Nephron (organoid): ENCODE data around the gene GALNT14.

Experiments used
- H3K27ac Mint-ChIP-seq, 3 experiments: 2 replicates each; pipeline ENCODE4 v1.8.0; 2020; ENCODE audit warnings: mixed read lengths in 3 of 3, mild to moderate bottlenecking in 2 of 3, moderate library complexity in 1 of 3
- H3K27me3 Mint-ChIP-seq: 2 replicates; pipeline ENCODE4 v1.8.0; 2021; ENCODE audit warnings: low read depth, mild to moderate bottlenecking, moderate library complexity, mixed read lengths
- H3K36me3 Mint-ChIP-seq: 2 replicates; pipeline ENCODE4 v1.8.0; 2020; ENCODE audit warnings: low read depth, mixed read lengths
- H3K4me1 Mint-ChIP-seq: 2 replicates; pipeline ENCODE4 v1.8.0; 2020; ENCODE audit warnings: mixed read lengths
- H3K4me3 Mint-ChIP-seq, 3 experiments: 2 replicates each; pipeline ENCODE4 v1.8.0; 2020; ENCODE audit warnings: mild to moderate bottlenecking in 3 of 3, mixed read lengths in 3 of 3, moderate library complexity in 2 of 3
- H3K9me3 Mint-ChIP-seq: 2 replicates; pipeline ENCODE4 v1.8.0; 2020; ENCODE audit warnings: mixed read lengths
- CTCF ChIP-seq, 3 experiments: fragments of 200-600 bp; sonication (generic); IDR thresholded peaks; one replicate each; pipeline ENCODE4 v1.5.0; 2021; ENCODE audit warnings: antibody characterized with exemption in 3 of 3; ENCODE audit not compliant: unreplicated experiment in 3 of 3

GALNT14 gene

GRCh38 chr2:30968660-30969397 lies 169.4 kb downstream of the GALNT14 start:
- Mint-ChIP-seq H3K4me3 (no peak overlapping the region), H3K27ac (no peak overlapping the region), H3K36me3 (no peaks in the 10 kb centered on the region), H3K4me1 (peaks cover 13% of the 10 kb centered on the region), H3K27me3 (peaks cover 38% of the 10 kb centered on the region), H3K9me3 (no peaks in the 10 kb centered on the region)
- TF ChIP-seq CTCF (IDR thresholded peaks at IDR 0.05; ENCODE audit: unreplicated experiment in 3 of 3) = no peak

- Mint-ChIP-seq H3K36me3 (no peaks in the 10 kb centered on the region), H3K4me1 (peaks cover 16% of the 10 kb centered on the region), H3K4me3 (no peak overlapping the region), H3K27ac (no peak overlapping the region), H3K27me3 (peaks cover 46% of the 10 kb centered on the region), H3K9me3 (no peaks in the 10 kb centered on the region)
- TF ChIP-seq CTCF (IDR thresholded peaks at IDR 0.05; ENCODE audit: unreplicated experiment in 3 of 3) = no peak
These were observed 171.5 kb downstream of the GALNT14 start for GRCh38 chr2:30966786-30967185.

- H3K4me3 Mint-ChIP-seq = no peak overlapping the region
- peaks cover 47% of the 10 kb centered on the region for H3K27me3 Mint-ChIP-seq
- TF ChIP-seq CTCF (IDR thresholded peaks at IDR 0.05; ENCODE audit: unreplicated experiment in 3 of 3) = no peak
- H3K4me1 Mint-ChIP-seq = peaks cover 7% of the 10 kb centered on the region
- H3K27ac Mint-ChIP-seq = no peak overlapping the region
- H3K9me3 Mint-ChIP-seq = no peaks in the 10 kb centered on the region
- no peaks in the 10 kb centered on the region for H3K36me3 Mint-ChIP-seq
These were observed 173.2 kb downstream of the GALNT14 start for GRCh38 chr2:30965022-30965531.

GRCh38 chr2:30964334-30965005 lies 173.8 kb downstream of the GALNT14 start:
- Mint-ChIP-seq H3K27ac (no peak overlapping the region), H3K4me1 (peaks cover 7% of the 10 kb centered on the region), H3K4me3 (no peak overlapping the region), H3K27me3 (peaks cover 49% of the 10 kb centered on the region), H3K9me3 (no peaks in the 10 kb centered on the region), H3K36me3 (no peaks in the 10 kb centered on the region)
- no peak for TF ChIP-seq CTCF (IDR thresholded peaks at IDR 0.05; ENCODE audit: unreplicated experiment in 3 of 3)

GRCh38 chr2:30963184-30963583 lies 175.1 kb downstream of the GALNT14 start:
- H3K27me3 Mint-ChIP-seq = peaks cover 57% of the 10 kb centered on the region
- H3K4me1 Mint-ChIP-seq = peaks cover 17% of the 10 kb centered on the region
- H3K36me3 Mint-ChIP-seq = no peaks in the 10 kb centered on the region
- H3K4me3 Mint-ChIP-seq = no peak overlapping the region
- no peak for TF ChIP-seq CTCF (IDR thresholded peaks at IDR 0.05; ENCODE audit: unreplicated experiment in 3 of 3)
- no peak overlapping the region for H3K27ac Mint-ChIP-seq
- H3K9me3 Mint-ChIP-seq = no peaks in the 10 kb centered on the region
